Activated T-cell treated with anti-CD3 and anti-CD28 coated beads, Interleukin-2, amount 50 U/mL, for 24 hours (primary cell): ENCODE results near the gene TBC1D16.
"Not testable (repeated sequence)": the region's sequence is repeated elsewhere in the genome, so short reads cannot be mapped to it uniquely, and the experiment has no call there.

Experiments used
- DNase-seq: peaks from one replicate; pipeline ENCODE4 v3.0.0-alpha.2; 2020
- H3K27ac Mint-ChIP-seq: 2 replicates; pipeline ENCODE4 v1.8.0; 2020; ENCODE audit warnings: mild to moderate bottlenecking, mixed read lengths
- H3K27me3 Mint-ChIP-seq: 2 replicates; pipeline ENCODE4 v1.8.0; 2020; ENCODE audit warnings: mixed read lengths
- H3K36me3 Mint-ChIP-seq: 2 replicates; pipeline ENCODE4 v1.8.0; 2020; ENCODE audit warnings: low read depth, mixed read lengths
- H3K4me1 Mint-ChIP-seq: 2 replicates; pipeline ENCODE4 v1.8.0; 2020; ENCODE audit warnings: low read depth, mixed read lengths
- H3K4me3 Mint-ChIP-seq: 2 replicates; pipeline ENCODE4 v1.8.0; 2020; ENCODE audit warnings: mild to moderate bottlenecking, moderate library complexity, mixed read lengths
- H3K9me3 Mint-ChIP-seq: 2 replicates; pipeline ENCODE4 v1.8.0; 2020; ENCODE audit warnings: mixed read lengths

TBC1D16 gene

GRCh38 chr17:80006811-80007752, 28.6 kb downstream of the TBC1D16 start:
- Mint-ChIP-seq H3K4me3 (no peak overlapping the region), H3K27ac (no peak overlapping the region), H3K27me3 (no peaks in the 10 kb centered on the region), H3K4me1 (peaks cover 7% of the 10 kb centered on the region), H3K9me3 (no peaks in the 10 kb centered on the region), H3K36me3 (no peaks in the 10 kb centered on the region)
- no peak for DNase-seq

GRCh38 chr17:80006339-80006720, 29.3 kb downstream of the TBC1D16 start:
- Mint-ChIP-seq H3K36me3 (no peaks in the 10 kb centered on the region), H3K9me3 (no peaks in the 10 kb centered on the region), H3K4me3 (no peak overlapping the region), H3K27me3 (no peaks in the 10 kb centered on the region), H3K27ac (no peak overlapping the region), H3K4me1 (peaks cover 7% of the 10 kb centered on the region)
- DNase-seq, result no peak

- H3K4me3 Mint-ChIP-seq, result no peak overlapping the region
- no peaks in the 10 kb centered on the region for H3K27me3 Mint-ChIP-seq
- no peak overlapping the region for H3K27ac Mint-ChIP-seq
Measured at GRCh38 chr17:80005360-80006338, 30.0 kb downstream of the TBC1D16 start.

GRCh38 chr17:80003969-80004368, 31.7 kb downstream of the TBC1D16 start:
- no peaks in the 10 kb centered on the region for H3K36me3 Mint-ChIP-seq
- H3K4me3 Mint-ChIP-seq, result no peak overlapping the region
- no peak overlapping the region for H3K27ac Mint-ChIP-seq
- no peaks in the 10 kb centered on the region for H3K27me3 Mint-ChIP-seq
- no peaks in the 10 kb centered on the region for H3K9me3 Mint-ChIP-seq
- H3K4me1 Mint-ChIP-seq, result peaks cover 9% of the 10 kb centered on the region
- no peak for DNase-seq

More at GRCh38 chr17:80005360-80006338, 30.0 kb downstream of the TBC1D16 start:
- DNase-seq, result peak; percentile 78
- no peaks in the 10 kb centered on the region for H3K36me3 Mint-ChIP-seq
- peaks cover 7% of the 10 kb centered on the region for H3K4me1 Mint-ChIP-seq
- H3K9me3 Mint-ChIP-seq, result no peaks in the 10 kb centered on the region

- Mint-ChIP-seq H3K36me3 (no peaks in the 10 kb centered on the region), H3K9me3 (no peaks in the 10 kb centered on the region), H3K27me3 (no peaks in the 10 kb centered on the region), H3K27ac (no peak overlapping the region), H3K4me1 (peaks cover 11% of the 10 kb centered on the region), H3K4me3 (no peak overlapping the region)
- no peak for DNase-seq
Measured at GRCh38 chr17:80002690-80003490, 32.8 kb downstream of the TBC1D16 start.

GRCh38 chr17:80002070-80002641, 33.5 kb downstream of the TBC1D16 start:
- no peaks in the 10 kb centered on the region for H3K9me3 Mint-ChIP-seq
- DNase-seq, result no peak

GRCh38 chr17:80000981-80001775, 34.5 kb downstream of the TBC1D16 start:
- H3K36me3 Mint-ChIP-seq, result no peaks in the 10 kb centered on the region
- peaks cover 28% of the 10 kb centered on the region for H3K4me1 Mint-ChIP-seq
- H3K27ac Mint-ChIP-seq, result no peak overlapping the region

More at GRCh38 chr17:80002070-80002641, 33.5 kb downstream of the TBC1D16 start:
- H3K36me3 Mint-ChIP-seq, result no peaks in the 10 kb centered on the region
- H3K27me3 Mint-ChIP-seq, result no peaks in the 10 kb centered on the region
- peaks cover 18% of the 10 kb centered on the region for H3K4me1 Mint-ChIP-seq
- H3K4me3 Mint-ChIP-seq, result no peak overlapping the region
- H3K27ac Mint-ChIP-seq, result no peak overlapping the region

GRCh38 chr17:80000136-80000535, 35.5 kb downstream of the TBC1D16 start:
- no peak for DNase-seq
- Mint-ChIP-seq H3K27me3 (no peaks in the 10 kb centered on the region), H3K4me3 (no peak overlapping the region), H3K27ac (no peak overlapping the region), H3K4me1 (peaks cover 31% of the 10 kb centered on the region), H3K36me3 (no peaks in the 10 kb centered on the region), H3K9me3 (no peaks in the 10 kb centered on the region)

More at GRCh38 chr17:80000981-80001775, 34.5 kb downstream of the TBC1D16 start:
- no peaks in the 10 kb centered on the region for H3K27me3 Mint-ChIP-seq
- no peaks in the 10 kb centered on the region for H3K9me3 Mint-ChIP-seq
- DNase-seq, result no peak
- H3K4me3 Mint-ChIP-seq, result no peak overlapping the region

GRCh38 chr17:79997011-79997660, 38.5 kb downstream of the TBC1D16 start:
- Mint-ChIP-seq H3K4me3 (peak overlapping the region; percentile 65), H3K9me3 (no peaks in the 10 kb centered on the region)

GRCh38 chr17:79996291-79996690, 39.4 kb downstream of the TBC1D16 start:
- no peaks in the 10 kb centered on the region for H3K9me3 Mint-ChIP-seq
- peak overlapping the region; percentile 96 for H3K27ac Mint-ChIP-seq
- no peaks in the 10 kb centered on the region for H3K27me3 Mint-ChIP-seq
- peaks cover 55% of the 10 kb centered on the region for H3K4me1 Mint-ChIP-seq
- no peaks in the 10 kb centered on the region for H3K36me3 Mint-ChIP-seq
- H3K4me3 Mint-ChIP-seq, result no peak overlapping the region
- no peak for DNase-seq

More at GRCh38 chr17:79997011-79997660, 38.5 kb downstream of the TBC1D16 start:
- Mint-ChIP-seq H3K36me3 (no peaks in the 10 kb centered on the region), H3K27ac (peak overlapping the region; percentile 96), H3K4me1 (peaks cover 54% of the 10 kb centered on the region), H3K27me3 (no peaks in the 10 kb centered on the region)
- peak; percentile 78 for DNase-seq

GRCh38 chr17:79995696-79996095, 40.0 kb downstream of the TBC1D16 start:
- Mint-ChIP-seq H3K36me3 (no peaks in the 10 kb centered on the region), H3K4me1 (peaks cover 58% of the 10 kb centered on the region), H3K9me3 (no peaks in the 10 kb centered on the region), H3K4me3 (no peak overlapping the region), H3K27ac (no peak overlapping the region), H3K27me3 (no peaks in the 10 kb centered on the region)
- no peak for DNase-seq

GRCh38 chr17:79994602-79995001, 41.1 kb downstream of the TBC1D16 start:
- Mint-ChIP-seq H3K36me3 (no peaks in the 10 kb centered on the region), H3K4me3 (no peak overlapping the region), H3K4me1 (peaks cover 58% of the 10 kb centered on the region), H3K27ac (no peak overlapping the region), H3K27me3 (no peaks in the 10 kb centered on the region), H3K9me3 (no peaks in the 10 kb centered on the region)
- no peak for DNase-seq

- H3K27ac Mint-ChIP-seq, result peak overlapping the region; percentile 88
- not testable (repeated sequence) for H3K36me3 Mint-ChIP-seq, DNase-seq, H3K9me3 Mint-ChIP-seq, H3K27me3 Mint-ChIP-seq
- peaks cover 57% of the 10 kb centered on the region for H3K4me1 Mint-ChIP-seq
- H3K4me3 Mint-ChIP-seq, result peak overlapping the region; percentile 74
Measured at GRCh38 chr17:79994228-79994569, 41.5 kb downstream of the TBC1D16 start.
